NCI-H69 (cell line): Measurements from ENCODE around the gene MRPL32.
"Not testable (repeated sequence)": the region's sequence is repeated elsewhere in the genome, so short reads cannot be mapped to it uniquely, and the experiment has no call there.

Experiments used
- DNase-seq: peaks from one replicate; lab custom pipeline; 2025; lab: John Stamatoyannopoulos, UW

Gene MRPL32

GRCh38 chr7:42931834-42932651 lies at the start of gene MRPL32, which contains the start of gene PSMA2:
Gene MRPL32 (plus strand): TSS chr7:42932376. CDS start chr7:42932387, 11 bp downstream.
Gene PSMA2 (minus strand): TSS chr7:42932174. CDS start chr7:42932158, 16 bp downstream.
- peak; percentile 99 for DNase-seq

GRCh38 chr7:42883950-42884349 lies 48.2 kb upstream of the MRPL32 start:
- peak; percentile 45 for DNase-seq

GRCh38 chr7:42885183-42885582 lies 47.0 kb upstream of the MRPL32 start:
- not testable (repeated sequence) for DNase-seq

GRCh38 chr7:42886129-42886528 lies 46.0 kb upstream of the MRPL32 start:
- no peak for DNase-seq

- DNase-seq: no peak
Observed at GRCh38 chr7:42886893-42887505, 45.2 kb upstream of the MRPL32 start.

GRCh38 chr7:42893346-42894240 lies 38.6 kb upstream of the MRPL32 start:
- peak; percentile 69 for DNase-seq

GRCh38 chr7:42900842-42901241 lies 31.3 kb upstream of the MRPL32 start:
- DNase-seq: no peak

- DNase-seq: no peak
Observed at GRCh38 chr7:42902331-42902730, 29.8 kb upstream of the MRPL32 start.

GRCh38 chr7:42906181-42906580 lies 26.0 kb upstream of the MRPL32 start:
- no peak for DNase-seq

- no peak for DNase-seq
Observed at GRCh38 chr7:42907316-42907715, 24.9 kb upstream of the MRPL32 start.

- no peak for DNase-seq
Observed at GRCh38 chr7:42910306-42910705, 21.9 kb upstream of the MRPL32 start.

GRCh38 chr7:42911454-42912447 lies 20.4 kb upstream of the MRPL32 start, which contains the start of gene C7orf25:
Gene C7orf25 (minus strand): TSS chr7:42912070. CDS start chr7:42910900, 1,170 bp downstream.
- peak; percentile 99 for DNase-seq

GRCh38 chr7:42913591-42913990 lies 18.6 kb upstream of the MRPL32 start:
- no peak for DNase-seq

GRCh38 chr7:42914009-42914408 lies 18.2 kb upstream of the MRPL32 start:
- no peak for DNase-seq

GRCh38 chr7:42914421-42915045 lies 17.6 kb upstream of the MRPL32 start:
- DNase-seq: no peak

GRCh38 chr7:42915356-42915755 lies 16.8 kb upstream of the MRPL32 start:
- DNase-seq: no peak

GRCh38 chr7:42922017-42922753 lies 10.0 kb upstream of the MRPL32 start:
- no peak for DNase-seq

GRCh38 chr7:42924223-42924838 lies 7.8 kb upstream of the MRPL32 start:
- DNase-seq: no peak

- no peak for DNase-seq
Observed at GRCh38 chr7:42925630-42926029, 6.5 kb upstream of the MRPL32 start.
